WTC11 (cell line): ENCODE measurements around the gene ACSS2.

Experiments
- ATF1 ChIP-seq: sonication (generic); formaldehyde crosslinking; IDR thresholded peaks from 2 replicates; pipeline ENCODE4 v1.8.1; 2023; ENCODE audit warnings: mild to moderate bottlenecking, moderate library complexity, missing genetic modification reagents
- CREM ChIP-seq: sonication (generic); formaldehyde crosslinking; IDR thresholded peaks from 2 replicates; pipeline ENCODE4 v1.8.1; 2022; ENCODE audit warnings: mild to moderate bottlenecking, missing genetic modification reagents, moderate library complexity
- GABPB1 ChIP-seq: sonication (generic); formaldehyde crosslinking; IDR thresholded peaks from 2 replicates; pipeline ENCODE4 v1.8.1; 2023; ENCODE audit warnings: mild to moderate bottlenecking, missing genetic modification reagents
- TEAD4 ChIP-seq: sonication (generic); formaldehyde crosslinking; IDR thresholded peaks from 2 replicates; pipeline ENCODE4 v1.8.0; 2022; ENCODE audit warnings: mild to moderate bottlenecking, missing genetic modification reagents
- ZBTB21 ChIP-seq: sonication (generic); formaldehyde crosslinking; IDR thresholded peaks from 2 replicates; pipeline ENCODE4 v1.8.1; 2023; ENCODE audit warnings: mild to moderate bottlenecking, missing genetic modification reagents, borderline replicate concordance
- ZNF121 ChIP-seq: sonication (generic); formaldehyde crosslinking; IDR thresholded peaks from 2 replicates; pipeline ENCODE4 v1.8.0; 2023; ENCODE audit warnings: missing genetic modification reagents
- TF ChIP-seq, protein P1 (sequence below): sonication (generic); formaldehyde crosslinking; conservative IDR thresholded peaks from 2 replicates; pipeline ENCODE4 v1.8.1; 2023; ENCODE audit warnings: mild to moderate bottlenecking, low read depth, missing genetic modification reagents, moderate library complexity
- TF ChIP-seq, protein P2 (sequence below): fragments of 200-600 bp; IDR thresholded peaks from 2 replicates; pipeline ENCODE4 v1.8.0; 2022; ENCODE audit warnings: antibody characterized with exemption
- TF ChIP-seq, protein P3 (sequence below): fragments of 250-450 bp; sonication (Bioruptor Pico); IDR thresholded peaks from 2 replicates; pipeline ENCODE4 v2.1.2; 2022; ENCODE audit warnings: mild to moderate bottlenecking, moderate library complexity
- TF ChIP-seq, protein P4 (sequence below): sonication (generic); formaldehyde crosslinking; IDR thresholded peaks from 2 replicates; pipeline ENCODE4 v1.8.1; 2023; ENCODE audit warnings: mild to moderate bottlenecking, moderate library complexity, missing genetic modification reagents
- TF ChIP-seq, protein P5 (sequence below): sonication (generic); formaldehyde crosslinking; IDR thresholded peaks from 2 replicates; pipeline ENCODE4 v1.8.0; 2023; ENCODE audit warnings: missing genetic modification reagents
- TF ChIP-seq, protein P6 (sequence below): sonication (generic); formaldehyde crosslinking; IDR thresholded peaks from 2 replicates; pipeline ENCODE4 v1.8.0; 2022; ENCODE audit warnings: mild to moderate bottlenecking, missing genetic modification reagents
- TF ChIP-seq, protein P7 (sequence below): sonication (generic); formaldehyde crosslinking; IDR thresholded peaks from 2 replicates; pipeline ENCODE4 v1.8.0; 2023; ENCODE audit warnings: mild to moderate bottlenecking, missing genetic modification reagents
- TF ChIP-seq, protein P8 (sequence below): sonication (generic); formaldehyde crosslinking; IDR thresholded peaks from 2 replicates; pipeline ENCODE4 v1.8.0; 2022; ENCODE audit warnings: mild to moderate bottlenecking, missing genetic modification reagents

DNA sequence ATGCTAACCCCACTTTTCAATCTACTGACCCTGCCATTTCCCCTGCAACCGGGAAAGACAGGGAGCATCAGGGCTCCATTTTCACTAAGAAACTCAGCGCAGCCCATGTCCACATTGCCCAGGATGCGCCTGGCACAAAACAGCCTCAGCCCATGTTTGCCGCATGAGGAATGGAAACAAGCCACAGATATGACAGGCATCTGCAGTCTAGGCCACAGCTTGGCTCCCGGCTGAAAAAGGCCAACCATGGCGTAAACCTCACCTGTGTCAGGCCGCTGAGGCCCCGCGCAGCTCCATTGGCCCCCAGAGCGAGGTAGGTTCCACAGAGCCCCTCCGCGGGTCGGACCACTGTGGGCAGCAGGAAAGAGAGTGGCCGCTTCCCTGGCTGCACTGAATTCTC is 25.4 kb upstream of the ACSS2 start:
- TF ChIP-seq, protein P1, sequence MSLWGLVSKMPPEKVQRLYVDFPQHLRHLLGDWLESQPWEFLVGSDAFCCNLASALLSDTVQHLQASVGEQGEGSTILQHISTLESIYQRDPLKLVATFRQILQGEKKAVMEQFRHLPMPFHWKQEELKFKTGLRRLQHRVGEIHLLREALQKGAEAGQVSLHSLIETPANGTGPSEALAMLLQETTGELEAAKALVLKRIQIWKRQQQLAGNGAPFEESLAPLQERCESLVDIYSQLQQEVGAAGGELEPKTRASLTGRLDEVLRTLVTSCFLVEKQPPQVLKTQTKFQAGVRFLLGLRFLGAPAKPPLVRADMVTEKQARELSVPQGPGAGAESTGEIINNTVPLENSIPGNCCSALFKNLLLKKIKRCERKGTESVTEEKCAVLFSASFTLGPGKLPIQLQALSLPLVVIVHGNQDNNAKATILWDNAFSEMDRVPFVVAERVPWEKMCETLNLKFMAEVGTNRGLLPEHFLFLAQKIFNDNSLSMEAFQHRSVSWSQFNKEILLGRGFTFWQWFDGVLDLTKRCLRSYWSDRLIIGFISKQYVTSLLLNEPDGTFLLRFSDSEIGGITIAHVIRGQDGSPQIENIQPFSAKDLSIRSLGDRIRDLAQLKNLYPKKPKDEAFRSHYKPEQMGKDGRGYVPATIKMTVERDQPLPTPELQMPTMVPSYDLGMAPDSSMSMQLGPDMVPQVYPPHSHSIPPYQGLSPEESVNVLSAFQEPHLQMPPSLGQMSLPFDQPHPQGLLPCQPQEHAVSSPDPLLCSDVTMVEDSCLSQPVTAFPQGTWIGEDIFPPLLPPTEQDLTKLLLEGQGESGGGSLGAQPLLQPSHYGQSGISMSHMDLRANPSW (CRISPR knock-in tag) = no peak
- TF ChIP-seq, protein P2, sequence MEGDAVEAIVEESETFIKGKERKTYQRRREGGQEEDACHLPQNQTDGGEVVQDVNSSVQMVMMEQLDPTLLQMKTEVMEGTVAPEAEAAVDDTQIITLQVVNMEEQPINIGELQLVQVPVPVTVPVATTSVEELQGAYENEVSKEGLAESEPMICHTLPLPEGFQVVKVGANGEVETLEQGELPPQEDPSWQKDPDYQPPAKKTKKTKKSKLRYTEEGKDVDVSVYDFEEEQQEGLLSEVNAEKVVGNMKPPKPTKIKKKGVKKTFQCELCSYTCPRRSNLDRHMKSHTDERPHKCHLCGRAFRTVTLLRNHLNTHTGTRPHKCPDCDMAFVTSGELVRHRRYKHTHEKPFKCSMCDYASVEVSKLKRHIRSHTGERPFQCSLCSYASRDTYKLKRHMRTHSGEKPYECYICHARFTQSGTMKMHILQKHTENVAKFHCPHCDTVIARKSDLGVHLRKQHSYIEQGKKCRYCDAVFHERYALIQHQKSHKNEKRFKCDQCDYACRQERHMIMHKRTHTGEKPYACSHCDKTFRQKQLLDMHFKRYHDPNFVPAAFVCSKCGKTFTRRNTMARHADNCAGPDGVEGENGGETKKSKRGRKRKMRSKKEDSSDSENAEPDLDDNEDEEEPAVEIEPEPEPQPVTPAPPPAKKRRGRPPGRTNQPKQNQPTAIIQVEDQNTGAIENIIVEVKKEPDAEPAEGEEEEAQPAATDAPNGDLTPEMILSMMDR = no peak
- TF ChIP-seq, protein P3, sequence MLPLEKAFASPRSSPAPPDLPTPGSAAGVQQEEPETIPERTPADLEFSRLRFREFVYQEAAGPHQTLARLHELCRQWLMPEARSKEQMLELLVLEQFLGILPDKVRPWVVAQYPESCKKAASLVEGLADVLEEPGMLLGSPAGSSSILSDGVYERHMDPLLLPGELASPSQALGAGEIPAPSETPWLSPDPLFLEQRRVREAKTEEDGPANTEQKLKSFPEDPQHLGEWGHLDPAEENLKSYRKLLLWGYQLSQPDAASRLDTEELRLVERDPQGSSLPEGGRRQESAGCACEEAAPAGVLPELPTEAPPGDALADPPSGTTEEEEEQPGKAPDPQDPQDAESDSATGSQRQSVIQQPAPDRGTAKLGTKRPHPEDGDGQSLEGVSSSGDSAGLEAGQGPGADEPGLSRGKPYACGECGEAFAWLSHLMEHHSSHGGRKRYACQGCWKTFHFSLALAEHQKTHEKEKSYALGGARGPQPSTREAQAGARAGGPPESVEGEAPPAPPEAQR = no peak
- TF ChIP-seq, protein P4, sequence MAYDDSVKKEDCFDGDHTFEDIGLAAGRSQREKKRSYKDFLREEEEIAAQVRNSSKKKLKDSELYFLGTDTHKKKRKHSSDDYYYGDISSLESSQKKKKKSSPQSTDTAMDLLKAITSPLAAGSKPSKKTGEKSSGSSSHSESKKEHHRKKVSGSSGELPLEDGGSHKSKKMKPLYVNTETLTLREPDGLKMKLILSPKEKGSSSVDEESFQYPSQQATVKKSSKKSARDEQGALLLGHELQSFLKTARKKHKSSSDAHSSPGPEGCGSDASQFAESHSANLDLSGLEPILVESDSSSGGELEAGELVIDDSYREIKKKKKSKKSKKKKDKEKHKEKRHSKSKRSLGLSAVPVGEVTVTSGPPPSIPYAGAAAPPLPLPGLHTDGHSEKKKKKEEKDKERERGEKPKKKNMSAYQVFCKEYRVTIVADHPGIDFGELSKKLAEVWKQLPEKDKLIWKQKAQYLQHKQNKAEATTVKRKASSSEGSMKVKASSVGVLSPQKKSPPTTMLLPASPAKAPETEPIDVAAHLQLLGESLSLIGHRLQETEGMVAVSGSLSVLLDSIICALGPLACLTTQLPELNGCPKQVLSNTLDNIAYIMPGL (CRISPR knock-in tag) = no peak
- no peak for TF ChIP-seq GABPB1 (CRISPR knock-in tag)
- TF ChIP-seq, protein P5, sequence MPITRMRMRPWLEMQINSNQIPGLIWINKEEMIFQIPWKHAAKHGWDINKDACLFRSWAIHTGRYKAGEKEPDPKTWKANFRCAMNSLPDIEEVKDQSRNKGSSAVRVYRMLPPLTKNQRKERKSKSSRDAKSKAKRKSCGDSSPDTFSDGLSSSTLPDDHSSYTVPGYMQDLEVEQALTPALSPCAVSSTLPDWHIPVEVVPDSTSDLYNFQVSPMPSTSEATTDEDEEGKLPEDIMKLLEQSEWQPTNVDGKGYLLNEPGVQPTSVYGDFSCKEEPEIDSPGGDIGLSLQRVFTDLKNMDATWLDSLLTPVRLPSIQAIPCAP = no peak
- TF ChIP-seq, protein P6, sequence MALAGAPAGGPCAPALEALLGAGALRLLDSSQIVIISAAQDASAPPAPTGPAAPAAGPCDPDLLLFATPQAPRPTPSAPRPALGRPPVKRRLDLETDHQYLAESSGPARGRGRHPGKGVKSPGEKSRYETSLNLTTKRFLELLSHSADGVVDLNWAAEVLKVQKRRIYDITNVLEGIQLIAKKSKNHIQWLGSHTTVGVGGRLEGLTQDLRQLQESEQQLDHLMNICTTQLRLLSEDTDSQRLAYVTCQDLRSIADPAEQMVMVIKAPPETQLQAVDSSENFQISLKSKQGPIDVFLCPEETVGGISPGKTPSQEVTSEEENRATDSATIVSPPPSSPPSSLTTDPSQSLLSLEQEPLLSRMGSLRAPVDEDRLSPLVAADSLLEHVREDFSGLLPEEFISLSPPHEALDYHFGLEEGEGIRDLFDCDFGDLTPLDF (CRISPR knock-in tag) = no peak
- no peak for TF ChIP-seq ZBTB21 (CRISPR knock-in tag)
- TF ChIP-seq, protein P7, sequence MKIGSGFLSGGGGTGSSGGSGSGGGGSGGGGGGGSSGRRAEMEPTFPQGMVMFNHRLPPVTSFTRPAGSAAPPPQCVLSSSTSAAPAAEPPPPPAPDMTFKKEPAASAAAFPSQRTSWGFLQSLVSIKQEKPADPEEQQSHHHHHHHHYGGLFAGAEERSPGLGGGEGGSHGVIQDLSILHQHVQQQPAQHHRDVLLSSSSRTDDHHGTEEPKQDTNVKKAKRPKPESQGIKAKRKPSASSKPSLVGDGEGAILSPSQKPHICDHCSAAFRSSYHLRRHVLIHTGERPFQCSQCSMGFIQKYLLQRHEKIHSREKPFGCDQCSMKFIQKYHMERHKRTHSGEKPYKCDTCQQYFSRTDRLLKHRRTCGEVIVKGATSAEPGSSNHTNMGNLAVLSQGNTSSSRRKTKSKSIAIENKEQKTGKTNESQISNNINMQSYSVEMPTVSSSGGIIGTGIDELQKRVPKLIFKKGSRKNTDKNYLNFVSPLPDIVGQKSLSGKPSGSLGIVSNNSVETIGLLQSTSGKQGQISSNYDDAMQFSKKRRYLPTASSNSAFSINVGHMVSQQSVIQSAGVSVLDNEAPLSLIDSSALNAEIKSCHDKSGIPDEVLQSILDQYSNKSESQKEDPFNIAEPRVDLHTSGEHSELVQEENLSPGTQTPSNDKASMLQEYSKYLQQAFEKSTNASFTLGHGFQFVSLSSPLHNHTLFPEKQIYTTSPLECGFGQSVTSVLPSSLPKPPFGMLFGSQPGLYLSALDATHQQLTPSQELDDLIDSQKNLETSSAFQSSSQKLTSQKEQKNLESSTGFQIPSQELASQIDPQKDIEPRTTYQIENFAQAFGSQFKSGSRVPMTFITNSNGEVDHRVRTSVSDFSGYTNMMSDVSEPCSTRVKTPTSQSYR (CRISPR knock-in tag) = no peak
- TF ChIP-seq CREM (CRISPR knock-in tag) = no peak
- no peak for TF ChIP-seq TEAD4
- TF ChIP-seq ZNF121 (CRISPR knock-in tag) = no peak
- TF ChIP-seq ATF1 (CRISPR knock-in tag) = no peak
- TF ChIP-seq, protein P8, sequence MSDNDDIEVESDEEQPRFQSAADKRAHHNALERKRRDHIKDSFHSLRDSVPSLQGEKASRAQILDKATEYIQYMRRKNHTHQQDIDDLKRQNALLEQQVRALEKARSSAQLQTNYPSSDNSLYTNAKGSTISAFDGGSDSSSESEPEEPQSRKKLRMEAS (CRISPR knock-in tag) = no peak
